ENCODE data around the gene PLEKHG3.

PLEKHG3 gene

DNA sequence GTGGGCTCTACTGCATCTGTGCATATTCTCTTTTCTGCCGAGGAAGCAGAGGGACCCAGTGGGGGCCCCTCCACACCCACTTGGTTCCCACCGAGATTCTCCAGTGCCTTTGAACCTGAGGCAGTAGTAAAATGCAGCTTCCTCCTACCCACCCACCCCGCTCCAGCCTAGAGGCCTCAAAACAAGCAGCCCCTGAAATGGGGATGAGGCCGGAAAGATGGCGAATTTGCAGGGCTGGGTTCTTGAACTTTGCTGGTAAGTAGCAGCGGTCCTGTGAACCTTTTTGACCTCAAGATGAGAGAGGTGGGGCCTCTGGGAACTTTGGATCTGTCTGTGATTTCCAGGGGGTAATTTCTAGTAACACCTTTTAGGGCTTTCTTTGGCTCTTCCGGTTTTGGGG is 15.4 kb downstream of the PLEKHG3 start:
- DNase-seq = no peak
- Histone ChIP-seq H3F3A (ENCODE audit: insufficient read depth, low read length) (no peaks in the 10 kb centered on the region), H3K79me2 (ENCODE audit: low read length) (no peaks in the 10 kb centered on the region), H3K9me2 (replicated peaks; ENCODE audit: insufficient read depth, low read length) (no peaks in the 10 kb centered on the region), H3K36me3 (replicated peaks; ENCODE audit: insufficient read depth, low read length) (no peaks in the 10 kb centered on the region), H3K4me1 (ENCODE audit: low read length) (no peaks in the 10 kb centered on the region), H3K9ac (ENCODE audit: low read length) (no peak overlapping the region), H2AFZ (ENCODE audit: low read length) (no peak overlapping the region), H4K20me1 (ENCODE audit: insufficient read depth, low read length) (no peaks in the 10 kb centered on the region), H3K27me3 (replicated peaks; ENCODE audit: insufficient read depth, low read length) (no peaks in the 10 kb centered on the region), H3K9me3 (replicated peaks; ENCODE audit: insufficient read depth, low read length) (no peaks in the 10 kb centered on the region), H3K4me2 (ENCODE audit: low read depth, low read length) (no peak overlapping the region), H3K4me3 (ENCODE audit: low read length) (no peak overlapping the region), H3K27ac (ENCODE audit: low read length) (no peak overlapping the region)
- TF ChIP-seq CTCF (IDR thresholded peaks at IDR 0.05; ENCODE audit: low read length) = no peak

DNA sequence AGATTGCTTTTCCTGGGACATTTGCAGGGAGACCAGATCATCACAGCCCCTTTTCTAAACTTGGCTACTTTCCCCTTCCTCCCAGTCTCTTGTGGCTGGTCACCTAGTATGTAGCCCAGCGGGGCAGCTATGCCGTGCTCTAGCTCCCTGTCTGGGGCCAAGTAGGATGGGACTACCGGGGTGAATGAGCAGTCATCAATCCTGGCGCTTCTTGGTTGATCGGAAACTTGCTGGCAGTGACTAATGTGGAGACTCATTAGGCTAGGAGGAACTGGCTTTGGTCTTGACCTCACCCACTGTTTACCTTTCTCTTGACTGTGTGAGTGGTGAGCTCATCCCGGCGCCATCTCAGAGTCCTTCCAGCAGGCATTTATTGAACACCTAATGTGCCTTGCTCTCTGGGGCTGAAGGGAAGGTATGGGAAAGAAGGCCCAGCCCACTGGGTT is 15.9 kb downstream of the PLEKHG3 start:
- Histone ChIP-seq H3K9me3 (replicated peaks; ENCODE audit: insufficient read depth, low read length) (no peaks in the 10 kb centered on the region), H3K27me3 (replicated peaks; ENCODE audit: insufficient read depth, low read length) (no peaks in the 10 kb centered on the region), H3K4me3 (ENCODE audit: low read length) (no peak overlapping the region), H4K20me1 (ENCODE audit: insufficient read depth, low read length) (no peaks in the 10 kb centered on the region), H3K27ac (ENCODE audit: low read length) (no peak overlapping the region), H3K4me1 (ENCODE audit: low read length) (no peaks in the 10 kb centered on the region), H3K79me2 (ENCODE audit: low read length) (no peaks in the 10 kb centered on the region), H3K4me2 (ENCODE audit: low read depth, low read length) (no peak overlapping the region), H3F3A (ENCODE audit: insufficient read depth, low read length) (no peaks in the 10 kb centered on the region), H2AFZ (ENCODE audit: low read length) (no peak overlapping the region), H3K36me3 (replicated peaks; ENCODE audit: insufficient read depth, low read length) (no peaks in the 10 kb centered on the region), H3K9me2 (replicated peaks; ENCODE audit: insufficient read depth, low read length) (no peaks in the 10 kb centered on the region), H3K9ac (ENCODE audit: low read length) (no peak overlapping the region)
- TF ChIP-seq EZH2 (optimal IDR thresholded peaks at IDR 0.05; ENCODE audit: low read depth, low read length) (no peak), EZH2phosphoT487 (IDR thresholded peaks at IDR 0.05; ENCODE audit: low read length) (no peak), CTCF (IDR thresholded peaks at IDR 0.05; ENCODE audit: low read length) (no peak)
- DNase-seq = no peak

DNA sequence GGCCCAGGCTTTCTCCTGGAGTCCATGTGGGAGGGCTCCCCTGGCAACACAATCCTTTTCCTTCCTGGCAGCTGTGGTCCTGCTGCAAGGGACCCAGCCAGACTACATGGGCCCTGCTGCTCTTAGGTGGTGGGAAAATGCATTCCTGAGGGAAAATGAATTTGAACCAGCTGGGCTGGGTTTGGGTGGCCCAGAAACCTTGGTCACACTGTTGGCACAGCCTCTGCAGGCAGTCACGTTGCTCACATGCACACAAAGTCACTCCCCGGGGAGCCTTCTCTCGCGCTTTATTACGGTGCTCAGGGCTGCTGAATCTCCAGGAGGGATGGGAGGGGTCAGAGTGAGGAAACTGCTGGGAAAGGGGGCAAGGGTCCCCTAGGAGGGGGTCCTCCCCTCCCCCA is 17.2 kb downstream of the PLEKHG3 start:
- no peaks in the 10 kb centered on the region for H3K79me2 ChIP-seq (ENCODE audit: low read length)
- no peaks in the 10 kb centered on the region for H3K27me3 ChIP-seq (replicated peaks; ENCODE audit: insufficient read depth, low read length)
- DNase-seq = no peak
- no peak overlapping the region for H2AFZ ChIP-seq (ENCODE audit: low read length)
- H3K27ac ChIP-seq (ENCODE audit: low read length) = no peak overlapping the region
- H3K36me3 ChIP-seq (replicated peaks; ENCODE audit: insufficient read depth, low read length) = no peaks in the 10 kb centered on the region
- H3K9me2 ChIP-seq (replicated peaks; ENCODE audit: insufficient read depth, low read length) = no peaks in the 10 kb centered on the region
- H4K20me1 ChIP-seq (ENCODE audit: insufficient read depth, low read length) = no peaks in the 10 kb centered on the region
- H3K4me1 ChIP-seq (ENCODE audit: low read length) = no peaks in the 10 kb centered on the region
- no peaks in the 10 kb centered on the region for H3F3A ChIP-seq (ENCODE audit: insufficient read depth, low read length)
- H3K9me3 ChIP-seq (replicated peaks; ENCODE audit: insufficient read depth, low read length) = no peaks in the 10 kb centered on the region
- no peak overlapping the region for H3K9ac ChIP-seq (ENCODE audit: low read length)
- no peak overlapping the region for H3K4me2 ChIP-seq (ENCODE audit: low read depth, low read length)
- H3K4me3 ChIP-seq (ENCODE audit: low read length) = no peak overlapping the region
- no peak for TF ChIP-seq EZH2phosphoT487 (IDR thresholded peaks at IDR 0.05; ENCODE audit: low read length)
- TF ChIP-seq CTCF (IDR thresholded peaks at IDR 0.05; ENCODE audit: low read length) = no peak
- TF ChIP-seq EZH2 (optimal IDR thresholded peaks at IDR 0.05; ENCODE audit: low read depth, low read length) = no peak

Measured in MM.1S (cell line).